H9 (cell line): Measurements from ENCODE around the gene CWH43. TPM values are rescaled to one million over a fixed set of nuclear protein-coding genes. Genes with fewer than 3 reads are reported as not detected.

Experiments used
- DNase-seq: peaks from one replicate; pipeline ENCODE4 v3.0.0-alpha.2; 2017
- H2AFZ ChIP-seq: one replicate; pipeline ENCODE4 v1.6.1; 2013; ENCODE audit warnings: mild to moderate bottlenecking, low read length, control low read depth, moderate library complexity
- H2AK5ac ChIP-seq: 2 replicates; pipeline ENCODE4 v1.6.1; 2013; ENCODE audit warnings: low read length, control low read depth, mixed read lengths; ENCODE audit not compliant: insufficient read length
- H2BK120ac ChIP-seq: one replicate; pipeline ENCODE4 v1.6.1; 2013; ENCODE audit warnings: low read depth, mild to moderate bottlenecking, low read length, control low read depth, inconsistent platforms; ENCODE audit not compliant: poor library complexity, severe bottlenecking
- H2BK12ac ChIP-seq: 2 replicates; pipeline ENCODE4 v1.6.1; 2013; ENCODE audit warnings: low read length, control low read depth, mixed read lengths, low read depth; ENCODE audit not compliant: insufficient read length
- H2BK15ac ChIP-seq: 2 replicates; pipeline ENCODE4 v1.6.1; 2013; ENCODE audit warnings: low read depth, low read length, control low read depth
- H2BK20ac ChIP-seq: one replicate; pipeline ENCODE4 v1.6.1; 2013; ENCODE audit warnings: low read depth, mild to moderate bottlenecking, low read length, control low read depth, inconsistent platforms; ENCODE audit not compliant: poor library complexity, severe bottlenecking
- H2BK5ac ChIP-seq: 2 replicates; pipeline ENCODE4 v1.6.1; 2013; ENCODE audit warnings: low read length, control low read depth, mixed read lengths; ENCODE audit not compliant: insufficient read length
- H3K14ac ChIP-seq: 2 replicates; pipeline ENCODE4 v1.6.1; 2013; ENCODE audit warnings: low read length, control low read depth; ENCODE audit not compliant: insufficient read depth
- H3K18ac ChIP-seq: 2 replicates; pipeline ENCODE4 v1.6.1; 2013; ENCODE audit warnings: low read depth, mild to moderate bottlenecking, mixed read lengths, low read length, control low read depth; ENCODE audit not compliant: insufficient read length
- H3K23ac ChIP-seq: 2 replicates; pipeline ENCODE4 v1.6.1; 2013; ENCODE audit warnings: low read length, control low read depth, mixed read lengths, low read depth; ENCODE audit not compliant: insufficient read length
- H3K23me2 ChIP-seq: 2 replicates; pipeline ENCODE4 v1.6.1; 2013; ENCODE audit warnings: low read depth, mild to moderate bottlenecking, mixed read lengths, low read length, control low read depth; ENCODE audit not compliant: insufficient read length, poor library complexity, severe bottlenecking
- H3K27ac ChIP-seq: 2 replicates; pipeline ENCODE4 v1.5.1; 2013; ENCODE audit warnings: low read length, control low read depth, mixed read lengths, low read depth; ENCODE audit not compliant: insufficient read length
- H3K27me3 ChIP-seq: 2 replicates; pipeline ENCODE4 v1.6.1; 2013; ENCODE audit warnings: low read length, control low read depth, inconsistent platforms; ENCODE audit not compliant: insufficient read depth
- H3K4ac ChIP-seq: 2 replicates; pipeline ENCODE4 v1.6.1; 2013; ENCODE audit warnings: low read depth, mild to moderate bottlenecking, control low read depth, inconsistent platforms, low read length, moderate library complexity
- H3K4me1 ChIP-seq: 2 replicates; pipeline ENCODE4 v1.6.1; 2013; ENCODE audit warnings: low read length, control low read depth, inconsistent platforms; ENCODE audit not compliant: insufficient read depth
- H3K4me2 ChIP-seq: 2 replicates; pipeline ENCODE4 v1.6.1; 2013; ENCODE audit warnings: low read length, control low read depth, mixed read lengths; ENCODE audit not compliant: insufficient read length, insufficient read depth
- H3K56ac ChIP-seq: 2 replicates; pipeline ENCODE4 v1.6.1; 2013; ENCODE audit warnings: low read depth, mild to moderate bottlenecking, mixed read lengths, low read length, control low read depth; ENCODE audit not compliant: insufficient read length
- H3K79me1 ChIP-seq: 2 replicates; pipeline ENCODE4 v1.6.1; 2013; ENCODE audit warnings: low read depth, mild to moderate bottlenecking, moderate library complexity, low read length, control low read depth, inconsistent platforms; ENCODE audit not compliant: insufficient read depth, poor library complexity, severe bottlenecking
- H3K79me2 ChIP-seq: 2 replicates; pipeline ENCODE4 v1.6.1; 2013; ENCODE audit warnings: low read length, control low read depth, inconsistent platforms; ENCODE audit not compliant: insufficient read depth
- H3K9ac ChIP-seq: 2 replicates; pipeline ENCODE4 v1.6.1; 2013; ENCODE audit warnings: low read length, control low read depth, mixed read lengths; ENCODE audit not compliant: insufficient read length; ENCODE audit errors: extremely low read depth
- H3K9me3 ChIP-seq: one replicate; pipeline ENCODE4 v1.6.1; 2013; ENCODE audit warnings: low read depth, low read length, inconsistent platforms; ENCODE audit not compliant: control insufficient read depth
- H3T11ph ChIP-seq: one replicate; pipeline ENCODE4 v1.6.1; 2013; ENCODE audit warnings: mild to moderate bottlenecking, low read length, control low read depth, inconsistent platforms
- H4K20me1 ChIP-seq: one replicate; pipeline ENCODE4 v1.6.1; 2013; ENCODE audit not compliant: control insufficient read depth, insufficient read length, insufficient read depth
- H4K5ac ChIP-seq: 2 replicates; pipeline ENCODE4 v1.6.1; 2013; ENCODE audit warnings: low read depth, mild to moderate bottlenecking, mixed read lengths, low read length, control low read depth; ENCODE audit not compliant: insufficient read length
- H4K8ac ChIP-seq: replicated peaks from 2 replicates; pipeline ENCODE4 v1.6.1; 2013; ENCODE audit warnings: low read length, control low read depth, mixed read lengths, low read depth; ENCODE audit not compliant: insufficient read length
- H4K91ac ChIP-seq: 2 replicates; pipeline ENCODE4 v1.6.1; 2013; ENCODE audit warnings: low read depth, mild to moderate bottlenecking, moderate library complexity, mixed read lengths, low read length, control low read depth; ENCODE audit not compliant: insufficient read length
- H3K27ac Mint-ChIP-seq, 3 experiments: 2 replicates in 2 of 3; 3 replicates in 1 of 3; pipeline ENCODE4 v1.8.0; 2020 to 2021; ENCODE audit warnings: mixed read lengths in 3 of 3, mild to moderate bottlenecking in 1 of 3, moderate library complexity in 1 of 3
- H3K27me3 Mint-ChIP-seq: 2 replicates; pipeline ENCODE4 v1.8.0; 2021; ENCODE audit warnings: low read depth, mild to moderate bottlenecking, moderate library complexity, mixed read lengths
- H3K36me3 Mint-ChIP-seq, 3 experiments: 2 replicates in 2 of 3; 3 replicates in 1 of 3; pipeline ENCODE4 v1.8.0; 2020 to 2021; ENCODE audit warnings: low read depth in 3 of 3, mixed read lengths in 3 of 3; ENCODE audit not compliant: insufficient read depth in 1 of 3
- H3K4me1 Mint-ChIP-seq, 2 experiments: 2 replicates each; pipeline ENCODE4 v1.8.0; 2020; ENCODE audit warnings: mixed read lengths in 2 of 2
- H3K4me3 Mint-ChIP-seq, 2 experiments: 2 replicates in 1 of 2; 3 replicates in 1 of 2; pipeline ENCODE4 v1.8.0; 2020 to 2021; ENCODE audit warnings: mild to moderate bottlenecking in 2 of 2, mixed read lengths in 2 of 2, moderate library complexity in 1 of 2
- H3K9me3 Mint-ChIP-seq, 2 experiments: 2 replicates in 1 of 2; 3 replicates in 1 of 2; pipeline ENCODE4 v1.8.0; 2020; ENCODE audit warnings: mild to moderate bottlenecking in 2 of 2, mixed read lengths in 2 of 2, moderate library complexity in 1 of 2
- WGBS: extraction: QIAGEN DNeasy Blood & Tissue Kit; methylation state at CpG from one replicate; pipeline ENCODE4 v1.1.7; 2013; ENCODE audit warnings: missing lambda C conversion rate, low lambda C conversion rate, mixed read lengths; ENCODE audit not compliant: insufficient read length; ENCODE audit errors: extremely low coverage; 5-methylcytosine and 5-hydroxymethylcytosine counted together
- total RNA-seq: library from RNA; stranded (reverse); gene quantifications from 2 replicates; pipeline ENCODE4 v1.2.1, GENCODE V29; 2021
- TF ChIP-seq, protein P1 (sequence below): fragments of 200-600 bp; sonication (generic); conservative IDR thresholded peaks from 3 replicates; pipeline ENCODE4 v1.8.0; 2021; ENCODE audit warnings: antibody characterized with exemption, mild to moderate bottlenecking

Gene CWH43
- total RNA-seq, 1 experiment from 2014 or later, result not detected

GRCh38 chr4:48967631-48968030 is 18.4 kb upstream of the CWH43 start:
- Histone ChIP-seq H4K20me1 (no peaks in the 10 kb centered on the region), H2BK12ac (no peak overlapping the region), H3K4me2 (no peak overlapping the region), H3K9ac (no peak overlapping the region), H2BK20ac (no peak overlapping the region), H3K14ac (no peak overlapping the region), H3K79me1 (no peaks in the 10 kb centered on the region), H4K91ac (no peak overlapping the region), H3K4ac (no peak overlapping the region), H2BK15ac (no peak overlapping the region), H2AFZ (no peak overlapping the region), H3K79me2 (no peaks in the 10 kb centered on the region), H3T11ph (no peak overlapping the region), H4K8ac (no peak overlapping the region), H3K23ac (no peak overlapping the region), H3K23me2 (no peaks in the 10 kb centered on the region), H2AK5ac (no peak overlapping the region), H3K4me1 (no peaks in the 10 kb centered on the region), H3K9me3 (no peaks in the 10 kb centered on the region), H4K5ac (no peak overlapping the region), H2BK5ac (no peak overlapping the region), H3K56ac (no peak overlapping the region), H3K18ac (no peak overlapping the region), H2BK120ac (no peak overlapping the region), H3K27ac (no peak overlapping the region), H3K27me3 (no peaks in the 10 kb centered on the region)
- H3K36me3 Mint-ChIP-seq, result no peaks in the 10 kb centered on the region
- no peak overlapping the region; a peak in 1 of 7 replicates for H3K27ac Mint-ChIP-seq
- peaks cover under 1 to 10% of the 10 kb centered on the region in 2 experiments for H3K4me1 Mint-ChIP-seq
- no peak for DNase-seq
- H3K27me3 Mint-ChIP-seq, result no peaks in the 10 kb centered on the region; the same call in 1 of the 2 replicates
- no peak overlapping the region for H3K4me3 Mint-ChIP-seq
- WGBS, result no CpG with 5 or more reads among the region's 1 CpG
- TF ChIP-seq, protein P1, sequence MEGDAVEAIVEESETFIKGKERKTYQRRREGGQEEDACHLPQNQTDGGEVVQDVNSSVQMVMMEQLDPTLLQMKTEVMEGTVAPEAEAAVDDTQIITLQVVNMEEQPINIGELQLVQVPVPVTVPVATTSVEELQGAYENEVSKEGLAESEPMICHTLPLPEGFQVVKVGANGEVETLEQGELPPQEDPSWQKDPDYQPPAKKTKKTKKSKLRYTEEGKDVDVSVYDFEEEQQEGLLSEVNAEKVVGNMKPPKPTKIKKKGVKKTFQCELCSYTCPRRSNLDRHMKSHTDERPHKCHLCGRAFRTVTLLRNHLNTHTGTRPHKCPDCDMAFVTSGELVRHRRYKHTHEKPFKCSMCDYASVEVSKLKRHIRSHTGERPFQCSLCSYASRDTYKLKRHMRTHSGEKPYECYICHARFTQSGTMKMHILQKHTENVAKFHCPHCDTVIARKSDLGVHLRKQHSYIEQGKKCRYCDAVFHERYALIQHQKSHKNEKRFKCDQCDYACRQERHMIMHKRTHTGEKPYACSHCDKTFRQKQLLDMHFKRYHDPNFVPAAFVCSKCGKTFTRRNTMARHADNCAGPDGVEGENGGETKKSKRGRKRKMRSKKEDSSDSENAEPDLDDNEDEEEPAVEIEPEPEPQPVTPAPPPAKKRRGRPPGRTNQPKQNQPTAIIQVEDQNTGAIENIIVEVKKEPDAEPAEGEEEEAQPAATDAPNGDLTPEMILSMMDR, result no peak
- peaks cover 2 to 16% of the 10 kb centered on the region in 2 experiments; a peak in 4 of 5 replicates for H3K9me3 Mint-ChIP-seq
